Measurements from ENCODE around the gene PNKD.

The PNKD gene

GRCh38 chr2:218391202-218391601 lies 120.9 kb downstream of the PNKD start:
- in situ Hi-C loops (cut with MboI; ENCODE audit: low sequenced_read_pairs), result loop anchor here (10.0 kb wide), 1 partner anchor 86 kb away; no protein-coding TSS in a partner anchor

GRCh38 chr2:218392459-218392858 lies 122.1 kb downstream of the PNKD start:
- in situ Hi-C loops (cut with MboI; ENCODE audit: low sequenced_read_pairs), result loop anchor here (10.0 kb wide), 1 partner anchor 88 kb away; no protein-coding TSS in a partner anchor

- in situ Hi-C loops (cut with MboI; ENCODE audit: low sequenced_read_pairs), result loop anchor here (10.0 kb wide), 1 partner anchor 88 kb away; no protein-coding TSS in a partner anchor
These were observed 122.7 kb downstream of the PNKD start for GRCh38 chr2:218392891-218393462.

- in situ Hi-C loops (cut with MboI; ENCODE audit: low sequenced_read_pairs), result loop anchor here (10.0 kb wide), 1 partner anchor 89 kb away; no protein-coding TSS in a partner anchor
These were observed 123.5 kb downstream of the PNKD start for GRCh38 chr2:218393750-218394290.

GRCh38 chr2:218394298-218395089 lies 124.2 kb downstream of the PNKD start:
- in situ Hi-C loops (cut with MboI; ENCODE audit: low sequenced_read_pairs), result loop anchor here (10.0 kb wide), 1 partner anchor 90 kb away; no protein-coding TSS in a partner anchor

- in situ Hi-C loops (cut with MboI; ENCODE audit: low sequenced_read_pairs), result loop anchor here (10.0 kb wide), 1 partner anchor 90 kb away; no protein-coding TSS in a partner anchor
These were observed 124.7 kb downstream of the PNKD start for GRCh38 chr2:218395090-218395444.

- in situ Hi-C loops (cut with MboI; ENCODE audit: low sequenced_read_pairs), result loop anchor here (10.0 kb wide), 1 partner anchor 91 kb away; no protein-coding TSS in a partner anchor
These were observed 125.1 kb downstream of the PNKD start for GRCh38 chr2:218395456-218395825.

GRCh38 chr2:218395826-218396687 lies 125.7 kb downstream of the PNKD start:
- in situ Hi-C loops (cut with MboI; ENCODE audit: low sequenced_read_pairs), result loop anchor here (10.0 kb wide), 1 partner anchor 91 kb away; no protein-coding TSS in a partner anchor

Data from HL-60/S4 treated with retinoic acid at 250 ng/mL for 4 days and 3 days (cell line).